Naive B cell (primary cell): ENCODE data around the gene PAPSS2. TPM values are rescaled to one million over a fixed set of nuclear protein-coding genes. Genes with fewer than 3 reads are reported as not detected.
A peak's percentile ranks its signal among the peaks of the same experiment; 100 is the strongest.

ENCODE experiments used
- ATAC-seq, 2 donors: fragments of 150-1000 bp; cut with Tn5 transposase; 2 replicates each; pipeline ENCODE4 v1.10.0; 2021; ENCODE audit warnings: low read depth in 2 of 2, mild to moderate bottlenecking in 2 of 2, moderate library complexity in 2 of 2
- DNase-seq: peaks from one replicate; pipeline ENCODE4 v3.0.0; 2022
- H3K27ac Mint-ChIP-seq, 6 donors: one replicate each; pipeline ENCODE4 v1.8.0; 2020 to 2022; ENCODE audit warnings: mild to moderate bottlenecking in 6 of 6, mixed read lengths in 6 of 6, moderate library complexity in 5 of 6, inconsistent platforms in 2 of 6
- H3K27me3 Mint-ChIP-seq, 3 donors: one replicate each; pipeline ENCODE4 v1.8.0; 2021 to 2022; ENCODE audit warnings: mixed read lengths in 3 of 3, mild to moderate bottlenecking in 1 of 3
- H3K36me3 Mint-ChIP-seq, 2 donors: one replicate each; pipeline ENCODE4 v1.8.0; 2020 to 2022; ENCODE audit warnings: mixed read lengths in 2 of 2, inconsistent platforms in 1 of 2, mild to moderate bottlenecking in 1 of 2
- H3K4me1 Mint-ChIP-seq, 3 donors: one replicate each; pipeline ENCODE4 v1.8.0; 2020 to 2022; ENCODE audit warnings: mixed read lengths in 3 of 3, inconsistent platforms in 1 of 3, mild to moderate bottlenecking in 1 of 3, moderate library complexity in 1 of 3
- H3K4me3 Mint-ChIP-seq, 8 donors: one replicate each; pipeline ENCODE4 v1.8.0; 2020 to 2022; ENCODE audit warnings: mild to moderate bottlenecking in 8 of 8, mixed read lengths in 8 of 8, moderate library complexity in 8 of 8, inconsistent platforms in 2 of 8
- H3K9me3 Mint-ChIP-seq, 7 donors: one replicate each; pipeline ENCODE4 v1.8.0; 2020 to 2022; ENCODE audit warnings: mixed read lengths in 7 of 7, mild to moderate bottlenecking in 5 of 7, inconsistent platforms in 2 of 7, moderate library complexity in 1 of 7
- polyA plus RNA-seq, 6 donors: library from polyadenylated mRNA; unstranded; fragments of 300-500 nt; fragmentation: Illumina TruSeq; gene quantifications; one replicate each; pipeline ENCODE4 v1.2.3, GENCODE V29; 2021; ENCODE audit warnings: low read depth in 6 of 6

Gene PAPSS2
- polyA plus RNA-seq, 6 donors from 2014 or later, result 0.07 to 0.13 TPM; not detected in 4

DNA sequence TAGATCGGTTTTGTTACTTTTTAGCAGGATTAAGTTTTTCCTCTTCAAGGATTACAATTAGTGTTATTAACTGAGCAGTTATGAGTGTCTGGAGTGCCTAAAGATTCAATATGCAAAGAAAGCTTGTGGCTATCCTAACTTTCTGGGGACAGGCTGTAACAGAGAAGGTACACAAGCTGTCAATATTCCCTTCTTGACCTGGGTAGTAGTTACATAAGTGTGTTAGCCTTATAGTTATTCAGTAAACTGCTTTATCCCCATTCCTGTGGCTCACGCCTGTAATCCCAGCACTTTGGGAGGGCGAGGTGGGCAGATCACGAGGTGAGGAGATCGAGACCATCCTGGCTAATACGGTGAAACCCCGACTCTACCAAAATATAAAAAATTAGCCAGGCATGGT, 126.7 kb downstream of the PAPSS2 start:
- Mint-ChIP-seq H3K27me3 (no peaks in the 10 kb centered on the region), H3K4me1 (peaks cover 2 to 8% (median 5%) of the 10 kb centered on the region in 3 donors), H3K27ac (no peak overlapping the region), H3K4me3 (no peak overlapping the region), H3K9me3 (no peaks in the 10 kb centered on the region), H3K36me3 (peaks cover 16 to 22% of the 10 kb centered on the region in 2 donors)
- ATAC-seq (no peak), DNase-seq (no peak)

DNA sequence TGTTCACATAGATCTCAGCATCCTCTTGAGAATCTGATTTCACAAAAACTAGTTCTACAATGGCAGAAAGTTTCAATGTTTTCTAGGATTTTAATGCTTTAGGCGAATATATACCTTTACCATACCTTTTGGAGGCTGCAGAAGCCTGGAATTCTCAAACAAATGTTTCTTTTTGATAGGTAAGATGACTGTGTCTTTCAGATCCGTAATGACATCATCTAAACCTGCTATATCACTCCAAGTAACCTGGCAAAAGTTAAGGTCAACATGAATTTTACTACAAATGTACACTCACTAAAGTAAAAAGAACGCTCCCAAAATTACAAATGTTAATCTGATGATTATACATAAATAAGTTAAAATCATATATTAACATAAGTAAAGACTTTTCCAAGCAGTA, 130.5 kb downstream of the PAPSS2 start:
- Mint-ChIP-seq H3K36me3 (peaks cover 5 to 8% of the 10 kb centered on the region in 2 donors), H3K4me3 (no peak overlapping the region), H3K4me1 (peaks cover 0 to 23% (median 8%) of the 10 kb centered on the region in 3 donors), H3K9me3 (no peaks in the 10 kb centered on the region), H3K27me3 (no peaks in the 10 kb centered on the region), H3K27ac (no peak overlapping the region)
- DNase-seq (no peak), ATAC-seq (no peak)

GRCh38 chr10:87794285-87794684, 134.6 kb downstream of the PAPSS2 start:
- DNase-seq (no peak), ATAC-seq (no peak)
- no peaks in the 10 kb centered on the region for H3K9me3 Mint-ChIP-seq
- peak overlapping the region in 3 of 6 donors; percentile 16 to 79 (median 41) for H3K27ac Mint-ChIP-seq
- H3K4me3 Mint-ChIP-seq, result no peak overlapping the region
- H3K4me1 Mint-ChIP-seq, result peaks cover 15 to 38% (median 25%) of the 10 kb centered on the region in 3 donors
- peaks cover 0 to 3% of the 10 kb centered on the region in 2 donors for H3K36me3 Mint-ChIP-seq
- no peaks in the 10 kb centered on the region for H3K27me3 Mint-ChIP-seq

Other genes starting within 250 kb of the PAPSS2 start
- 1 to 10 TPM; 3.2 to 7.5 (median 5.6) TPM for gene MINPP1, start 155.0 kb upstream of the PAPSS2 start, polyA plus RNA-seq
- 10 to 100 TPM; 21.1 to 32.2 (median 30.4) TPM for gene ATAD1, start 158.3 kb downstream of the PAPSS2 start, polyA plus RNA-seq
- gene KLLN, start 203.7 kb downstream of the PAPSS2 start, polyA plus RNA-seq, result under 1 TPM in 5 of 6 donors, not detected in 1; 0.09 to 0.55 (median 0.22) TPM
- 10 to 100 TPM; 34.1 to 53.4 (median 46.7) TPM for gene PTEN, start 203.7 kb downstream of the PAPSS2 start, polyA plus RNA-seq